ENCODE data around the gene FOXJ1. TPM values are rescaled to one million over a fixed set of nuclear protein-coding genes. Genes with fewer than 3 reads are reported as not detected.

Gene FOXJ1
- total and polyA plus RNA-seq, 2 of the 13 experiments (the other 11 are each of a cell fraction or from before 2014, with no cell fraction given) = 0.98 to 1.6 TPM

DNA sequence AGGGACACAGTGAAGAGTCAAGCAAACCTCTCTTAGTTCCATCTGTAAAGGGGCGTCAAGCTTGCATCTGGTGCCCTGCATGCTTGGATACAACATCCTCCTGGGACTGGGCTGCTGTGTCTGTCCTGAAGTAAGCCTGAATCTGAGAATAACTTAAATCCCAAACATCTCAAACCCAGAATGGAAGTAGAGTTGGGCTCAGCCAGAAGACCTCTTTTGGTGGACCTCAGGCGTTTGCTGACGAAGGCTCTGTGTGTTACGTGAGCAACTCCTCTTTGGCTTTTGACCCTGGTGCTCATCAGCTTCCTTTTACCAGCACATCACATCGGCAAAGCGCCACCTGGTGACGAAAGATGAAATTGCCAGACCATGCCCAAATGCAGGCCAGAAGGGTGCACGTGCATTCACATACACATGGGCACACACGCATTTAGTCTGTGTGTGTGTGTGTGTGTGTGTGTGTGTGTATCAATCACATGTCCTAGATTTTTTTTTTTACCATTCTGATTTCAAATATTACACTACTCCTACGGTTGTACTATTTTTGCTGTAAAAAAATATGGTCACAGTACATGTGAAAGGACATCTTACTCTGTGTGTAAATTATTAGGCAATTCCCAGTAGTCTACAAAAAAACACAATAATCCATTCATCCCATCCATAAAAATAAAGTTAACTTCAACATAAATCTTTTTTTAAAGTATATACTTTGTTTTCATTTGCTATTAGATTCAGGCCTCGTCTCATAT lies 41.1 kb upstream of the FOXJ1 start (continued):
- TF ChIP-seq, protein P1, sequence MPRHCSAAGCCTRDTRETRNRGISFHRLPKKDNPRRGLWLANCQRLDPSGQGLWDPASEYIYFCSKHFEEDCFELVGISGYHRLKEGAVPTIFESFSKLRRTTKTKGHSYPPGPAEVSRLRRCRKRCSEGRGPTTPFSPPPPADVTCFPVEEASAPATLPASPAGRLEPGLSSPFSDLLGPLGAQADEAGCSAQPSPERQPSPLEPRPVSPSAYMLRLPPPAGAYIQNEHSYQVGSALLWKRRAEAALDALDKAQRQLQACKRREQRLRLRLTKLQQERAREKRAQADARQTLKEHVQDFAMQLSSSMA (CRISPR knock-in tag; IDR thresholded peaks at IDR 0.05) = no peak
- TF ChIP-seq, protein P2, sequence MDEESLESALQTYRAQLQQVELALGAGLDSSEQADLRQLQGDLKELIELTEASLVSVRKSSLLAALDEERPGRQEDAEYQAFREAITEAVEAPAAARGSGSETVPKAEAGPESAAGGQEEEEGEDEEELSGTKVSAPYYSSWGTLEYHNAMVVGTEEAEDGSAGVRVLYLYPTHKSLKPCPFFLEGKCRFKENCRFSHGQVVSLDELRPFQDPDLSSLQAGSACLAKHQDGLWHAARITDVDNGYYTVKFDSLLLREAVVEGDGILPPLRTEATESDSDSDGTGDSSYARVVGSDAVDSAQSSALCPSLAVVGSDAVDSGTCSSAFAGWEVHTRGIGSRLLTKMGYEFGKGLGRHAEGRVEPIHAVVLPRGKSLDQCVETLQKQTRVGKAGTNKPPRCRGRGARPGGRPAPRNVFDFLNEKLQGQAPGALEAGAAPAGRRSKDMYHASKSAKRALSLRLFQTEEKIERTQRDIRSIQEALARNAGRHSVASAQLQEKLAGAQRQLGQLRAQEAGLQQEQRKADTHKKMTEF (CRISPR knock-in tag; IDR thresholded peaks at IDR 0.05) = peak; percentile 79
- TF ChIP-seq, protein P3, sequence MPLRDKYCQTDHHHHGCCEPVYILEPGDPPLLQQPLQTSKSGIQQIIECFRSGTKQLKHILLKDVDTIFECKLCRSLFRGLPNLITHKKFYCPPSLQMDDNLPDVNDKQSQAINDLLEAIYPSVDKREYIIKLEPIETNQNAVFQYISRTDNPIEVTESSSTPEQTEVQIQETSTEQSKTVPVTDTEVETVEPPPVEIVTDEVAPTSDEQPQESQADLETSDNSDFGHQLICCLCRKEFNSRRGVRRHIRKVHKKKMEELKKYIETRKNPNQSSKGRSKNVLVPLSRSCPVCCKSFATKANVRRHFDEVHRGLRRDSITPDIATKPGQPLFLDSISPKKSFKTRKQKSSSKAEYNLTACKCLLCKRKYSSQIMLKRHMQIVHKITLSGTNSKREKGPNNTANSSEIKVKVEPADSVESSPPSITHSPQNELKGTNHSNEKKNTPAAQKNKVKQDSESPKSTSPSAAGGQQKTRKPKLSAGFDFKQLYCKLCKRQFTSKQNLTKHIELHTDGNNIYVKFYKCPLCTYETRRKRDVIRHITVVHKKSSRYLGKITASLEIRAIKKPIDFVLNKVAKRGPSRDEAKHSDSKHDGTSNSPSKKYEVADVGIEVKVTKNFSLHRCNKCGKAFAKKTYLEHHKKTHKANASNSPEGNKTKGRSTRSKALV (CRISPR knock-in tag; IDR thresholded peaks at IDR 0.05) = no peak
- TF ChIP-seq ZNF232 (CRISPR knock-in tag; IDR thresholded peaks at IDR 0.05; ENCODE audit: borderline replicate concordance) (no peak), CHD2 (IDR thresholded peaks at IDR 0.05; ENCODE audit: low read depth, low read length) (no peak), ZNF460 (CRISPR knock-in tag; IDR thresholded peaks at IDR 0.05; ENCODE audit: borderline replicate concordance) (no peak), MYC (CRISPR knock-in tag; IDR thresholded peaks at IDR 0.05; ENCODE audit: borderline replicate concordance) (peak; percentile 72; the same call in 1 of the 2 replicates), FOXO1 (CRISPR knock-in tag; IDR thresholded peaks at IDR 0.05) (peak; percentile 54; the same call in 1 of the 2 replicates), ZNF253 (CRISPR knock-in tag; IDR thresholded peaks at IDR 0.05; ENCODE audit: borderline replicate concordance) (no peak), SOX13 (IDR thresholded peaks at IDR 0.05) (no peak), SOX13 (CRISPR knock-in tag; conservative IDR thresholded peaks at IDR 0.05 in 1 of 2, IDR thresholded peaks at IDR 0.05 in 1 of 2) (peak in 1 of 2 experiments; percentile 45; a peak in 1 of 4 replicates)
- TF ChIP-seq, protein P4, sequence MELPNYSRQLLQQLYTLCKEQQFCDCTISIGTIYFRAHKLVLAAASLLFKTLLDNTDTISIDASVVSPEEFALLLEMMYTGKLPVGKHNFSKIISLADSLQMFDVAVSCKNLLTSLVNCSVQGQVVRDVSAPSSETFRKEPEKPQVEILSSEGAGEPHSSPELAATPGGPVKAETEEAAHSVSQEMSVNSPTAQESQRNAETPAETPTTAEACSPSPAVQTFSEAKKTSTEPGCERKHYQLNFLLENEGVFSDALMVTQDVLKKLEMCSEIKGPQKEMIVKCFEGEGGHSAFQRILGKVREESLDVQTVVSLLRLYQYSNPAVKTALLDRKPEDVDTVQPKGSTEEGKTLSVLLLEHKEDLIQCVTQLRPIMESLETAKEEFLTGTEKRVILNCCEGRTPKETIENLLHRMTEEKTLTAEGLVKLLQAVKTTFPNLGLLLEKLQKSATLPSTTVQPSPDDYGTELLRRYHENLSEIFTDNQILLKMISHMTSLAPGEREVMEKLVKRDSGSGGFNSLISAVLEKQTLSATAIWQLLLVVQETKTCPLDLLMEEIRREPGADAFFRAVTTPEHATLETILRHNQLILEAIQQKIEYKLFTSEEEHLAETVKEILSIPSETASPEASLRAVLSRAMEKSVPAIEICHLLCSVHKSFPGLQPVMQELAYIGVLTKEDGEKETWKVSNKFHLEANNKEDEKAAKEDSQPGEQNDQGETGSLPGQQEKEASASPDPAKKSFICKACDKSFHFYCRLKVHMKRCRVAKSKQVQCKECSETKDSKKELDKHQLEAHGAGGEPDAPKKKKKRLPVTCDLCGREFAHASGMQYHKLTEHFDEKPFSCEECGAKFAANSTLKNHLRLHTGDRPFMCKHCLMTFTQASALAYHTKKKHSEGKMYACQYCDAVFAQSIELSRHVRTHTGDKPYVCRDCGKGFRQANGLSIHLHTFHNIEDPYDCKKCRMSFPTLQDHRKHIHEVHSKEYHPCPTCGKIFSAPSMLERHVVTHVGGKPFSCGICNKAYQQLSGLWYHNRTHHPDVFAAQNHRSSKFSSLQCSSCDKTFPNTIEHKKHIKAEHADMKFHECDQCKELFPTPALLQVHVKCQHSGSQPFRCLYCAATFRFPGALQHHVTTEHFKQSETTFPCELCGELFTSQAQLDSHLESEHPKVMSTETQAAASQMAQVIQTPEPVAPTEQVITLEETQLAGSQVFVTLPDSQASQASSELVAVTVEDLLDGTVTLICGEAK (IDR thresholded peaks at IDR 0.05) = no peak
- TF ChIP-seq, protein P4 (CRISPR knock-in tag; IDR thresholded peaks at IDR 0.05) = no peak
- TF ChIP-seq, protein P5, sequence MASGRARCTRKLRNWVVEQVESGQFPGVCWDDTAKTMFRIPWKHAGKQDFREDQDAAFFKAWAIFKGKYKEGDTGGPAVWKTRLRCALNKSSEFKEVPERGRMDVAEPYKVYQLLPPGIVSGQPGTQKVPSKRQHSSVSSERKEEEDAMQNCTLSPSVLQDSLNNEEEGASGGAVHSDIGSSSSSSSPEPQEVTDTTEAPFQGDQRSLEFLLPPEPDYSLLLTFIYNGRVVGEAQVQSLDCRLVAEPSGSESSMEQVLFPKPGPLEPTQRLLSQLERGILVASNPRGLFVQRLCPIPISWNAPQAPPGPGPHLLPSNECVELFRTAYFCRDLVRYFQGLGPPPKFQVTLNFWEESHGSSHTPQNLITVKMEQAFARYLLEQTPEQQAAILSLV (CRISPR knock-in tag; IDR thresholded peaks at IDR 0.05; ENCODE audit: borderline replicate concordance) = no peak
